Measurements from ENCODE around the gene SCMH1.

DNA sequence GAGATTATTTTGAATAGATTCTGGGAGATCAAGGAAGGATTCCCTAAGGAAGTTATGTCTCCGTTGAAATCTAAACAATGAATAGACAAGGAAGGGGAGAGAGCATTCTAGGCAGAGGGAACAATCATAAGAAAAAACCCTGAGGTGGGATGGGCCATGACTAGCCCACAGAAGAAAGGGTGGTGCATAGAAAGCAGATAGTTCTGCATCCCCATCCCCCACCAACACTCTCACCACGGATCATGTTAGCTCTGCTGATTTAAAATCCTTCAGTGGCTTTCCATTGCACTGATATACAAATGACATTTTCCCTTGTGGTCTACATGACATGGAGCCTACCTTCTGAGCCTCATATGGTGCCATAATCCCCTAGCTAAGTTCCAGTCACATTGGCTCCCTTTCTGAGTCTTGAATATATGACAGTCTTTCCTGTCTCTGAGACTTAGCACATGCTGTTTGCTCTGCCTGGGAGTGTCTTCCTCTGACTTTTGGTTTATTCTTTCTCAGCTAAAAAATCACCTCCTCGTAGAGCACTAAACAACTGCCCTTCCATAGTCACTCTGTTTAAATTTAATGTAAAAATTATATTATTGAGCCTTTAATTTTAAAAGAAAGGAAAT is 15.2 kb downstream of the SCMH1 start:
- TF ChIP-seq, protein P1, sequence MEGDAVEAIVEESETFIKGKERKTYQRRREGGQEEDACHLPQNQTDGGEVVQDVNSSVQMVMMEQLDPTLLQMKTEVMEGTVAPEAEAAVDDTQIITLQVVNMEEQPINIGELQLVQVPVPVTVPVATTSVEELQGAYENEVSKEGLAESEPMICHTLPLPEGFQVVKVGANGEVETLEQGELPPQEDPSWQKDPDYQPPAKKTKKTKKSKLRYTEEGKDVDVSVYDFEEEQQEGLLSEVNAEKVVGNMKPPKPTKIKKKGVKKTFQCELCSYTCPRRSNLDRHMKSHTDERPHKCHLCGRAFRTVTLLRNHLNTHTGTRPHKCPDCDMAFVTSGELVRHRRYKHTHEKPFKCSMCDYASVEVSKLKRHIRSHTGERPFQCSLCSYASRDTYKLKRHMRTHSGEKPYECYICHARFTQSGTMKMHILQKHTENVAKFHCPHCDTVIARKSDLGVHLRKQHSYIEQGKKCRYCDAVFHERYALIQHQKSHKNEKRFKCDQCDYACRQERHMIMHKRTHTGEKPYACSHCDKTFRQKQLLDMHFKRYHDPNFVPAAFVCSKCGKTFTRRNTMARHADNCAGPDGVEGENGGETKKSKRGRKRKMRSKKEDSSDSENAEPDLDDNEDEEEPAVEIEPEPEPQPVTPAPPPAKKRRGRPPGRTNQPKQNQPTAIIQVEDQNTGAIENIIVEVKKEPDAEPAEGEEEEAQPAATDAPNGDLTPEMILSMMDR (IDR thresholded peaks at IDR 0.05), result no peak
- TF ChIP-seq POLR2A (IDR thresholded peaks at IDR 0.05), result no peak

Data from tibial nerve (tissue), 3 donors.